PFSK-1 (cell line): ENCODE results near the gene ASGR1.

Source experiments
- REST ChIP-seq, 2 experiments: IDR thresholded peaks; 2 replicates each; pipeline versions ENCODE4 v1.6.1 to v1.8.0; 2011 to 2012; ENCODE audit warnings: low read depth in 2 of 2, low read length in 2 of 2, control low read depth in 1 of 2, inconsistent platforms in 1 of 2, mild to moderate bottlenecking in 1 of 2, moderate library complexity in 1 of 2; ENCODE audit not compliant: insufficient read depth in 1 of 2
- SIN3A ChIP-seq: IDR thresholded peaks from 2 replicates; pipeline ENCODE4 v1.6.1; 2012; ENCODE audit warnings: mild to moderate bottlenecking, low read length, moderate library complexity, borderline replicate concordance; ENCODE audit not compliant: insufficient read depth

GRCh38 chr17:7208027-7208571, 28.9 kb upstream of the ASGR1 start:
- TF ChIP-seq SIN3A = no peak
- no peak for TF ChIP-seq REST (IDR thresholded peaks at IDR 0.05; ENCODE audit: insufficient read depth in 1 of 2, low read depth in 2 of 2, low read length in 2 of 2)
